ENCODE results near the gene FBXO7.

DNA sequence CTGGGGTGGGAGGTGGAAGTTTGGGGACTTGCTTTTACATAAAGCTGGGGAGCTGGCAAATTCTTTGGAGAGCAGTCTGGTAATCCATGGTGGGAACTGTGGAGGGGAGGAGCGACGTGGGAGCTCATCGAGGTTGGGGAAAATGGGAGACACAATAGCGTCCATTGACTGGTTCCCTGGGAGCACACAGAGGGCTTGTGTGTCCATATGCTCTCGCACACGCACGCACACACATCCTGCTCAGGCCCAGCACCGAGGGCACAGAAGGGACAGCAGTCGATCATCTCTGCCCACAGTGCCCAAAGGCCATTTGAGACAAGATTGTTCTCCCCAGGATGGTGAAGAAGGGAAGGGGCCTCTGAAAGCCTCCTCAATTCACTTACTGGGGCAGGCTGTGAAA is 53.7 kb downstream of the FBXO7 start:
- TF ChIP-seq, protein P1, sequence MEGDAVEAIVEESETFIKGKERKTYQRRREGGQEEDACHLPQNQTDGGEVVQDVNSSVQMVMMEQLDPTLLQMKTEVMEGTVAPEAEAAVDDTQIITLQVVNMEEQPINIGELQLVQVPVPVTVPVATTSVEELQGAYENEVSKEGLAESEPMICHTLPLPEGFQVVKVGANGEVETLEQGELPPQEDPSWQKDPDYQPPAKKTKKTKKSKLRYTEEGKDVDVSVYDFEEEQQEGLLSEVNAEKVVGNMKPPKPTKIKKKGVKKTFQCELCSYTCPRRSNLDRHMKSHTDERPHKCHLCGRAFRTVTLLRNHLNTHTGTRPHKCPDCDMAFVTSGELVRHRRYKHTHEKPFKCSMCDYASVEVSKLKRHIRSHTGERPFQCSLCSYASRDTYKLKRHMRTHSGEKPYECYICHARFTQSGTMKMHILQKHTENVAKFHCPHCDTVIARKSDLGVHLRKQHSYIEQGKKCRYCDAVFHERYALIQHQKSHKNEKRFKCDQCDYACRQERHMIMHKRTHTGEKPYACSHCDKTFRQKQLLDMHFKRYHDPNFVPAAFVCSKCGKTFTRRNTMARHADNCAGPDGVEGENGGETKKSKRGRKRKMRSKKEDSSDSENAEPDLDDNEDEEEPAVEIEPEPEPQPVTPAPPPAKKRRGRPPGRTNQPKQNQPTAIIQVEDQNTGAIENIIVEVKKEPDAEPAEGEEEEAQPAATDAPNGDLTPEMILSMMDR (IDR thresholded peaks at IDR 0.05) = no peak
- TF ChIP-seq POLR2A (IDR thresholded peaks at IDR 0.05) (no peak), EP300 (IDR thresholded peaks at IDR 0.05) (peak in 1 of 2 donors; percentile 53)
